GM06990 (cell line): Measurements from ENCODE around the gene ADAMTS12.
"Not testable (repeated sequence)": the region's sequence is repeated elsewhere in the genome, so short reads cannot be mapped to it uniquely, and the experiment has no call there.

Experiments
- DNase-seq: peaks from one replicate; pipeline ENCODE4 v3.0.0-alpha.2; 2011; ENCODE audit not compliant: insufficient read length; ENCODE audit errors: extremely low read depth
- H3K27me3 ChIP-seq: replicated peaks from 2 replicates; pipeline ENCODE4 v1.6.0; 2011; ENCODE audit warnings: low read length; ENCODE audit not compliant: control insufficient read depth, insufficient read depth
- H3K36me3 ChIP-seq: 2 replicates; pipeline ENCODE4 v1.5.1; 2011; ENCODE audit warnings: low read length; ENCODE audit not compliant: control insufficient read depth, insufficient read depth
- H3K4me3 ChIP-seq: replicated peaks from 2 replicates; pipeline ENCODE4 v1.5.1; 2011; ENCODE audit warnings: low read depth, mild to moderate bottlenecking, control low read depth, low read length
- TF ChIP-seq, protein P1 (sequence below): IDR thresholded peaks from 2 replicates; pipeline ENCODE4 v1.5.1; 2011; ENCODE audit warnings: low read length, control low read depth, mild to moderate bottlenecking, inconsistent platforms; ENCODE audit not compliant: insufficient read depth, poor library complexity, severe bottlenecking

The ADAMTS12 gene

GRCh38 chr5:33558489-33558888 is 333.3 kb downstream of the ADAMTS12 start:
- no peak for DNase-seq
- no peaks in the 10 kb centered on the region for H3K27me3 ChIP-seq
- TF ChIP-seq, protein P1, sequence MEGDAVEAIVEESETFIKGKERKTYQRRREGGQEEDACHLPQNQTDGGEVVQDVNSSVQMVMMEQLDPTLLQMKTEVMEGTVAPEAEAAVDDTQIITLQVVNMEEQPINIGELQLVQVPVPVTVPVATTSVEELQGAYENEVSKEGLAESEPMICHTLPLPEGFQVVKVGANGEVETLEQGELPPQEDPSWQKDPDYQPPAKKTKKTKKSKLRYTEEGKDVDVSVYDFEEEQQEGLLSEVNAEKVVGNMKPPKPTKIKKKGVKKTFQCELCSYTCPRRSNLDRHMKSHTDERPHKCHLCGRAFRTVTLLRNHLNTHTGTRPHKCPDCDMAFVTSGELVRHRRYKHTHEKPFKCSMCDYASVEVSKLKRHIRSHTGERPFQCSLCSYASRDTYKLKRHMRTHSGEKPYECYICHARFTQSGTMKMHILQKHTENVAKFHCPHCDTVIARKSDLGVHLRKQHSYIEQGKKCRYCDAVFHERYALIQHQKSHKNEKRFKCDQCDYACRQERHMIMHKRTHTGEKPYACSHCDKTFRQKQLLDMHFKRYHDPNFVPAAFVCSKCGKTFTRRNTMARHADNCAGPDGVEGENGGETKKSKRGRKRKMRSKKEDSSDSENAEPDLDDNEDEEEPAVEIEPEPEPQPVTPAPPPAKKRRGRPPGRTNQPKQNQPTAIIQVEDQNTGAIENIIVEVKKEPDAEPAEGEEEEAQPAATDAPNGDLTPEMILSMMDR, result no peak
- H3K36me3 ChIP-seq, result no peaks in the 10 kb centered on the region; the same call in 1 of the 2 replicates
- H3K4me3 ChIP-seq, result no peak overlapping the region

- Histone ChIP-seq H3K4me3 (no peak overlapping the region), H3K27me3 (no peaks in the 10 kb centered on the region), H3K36me3 (no peaks in the 10 kb centered on the region; the same call in 1 of the 2 replicates)
- TF ChIP-seq, protein P1, result no peak
- no peak for DNase-seq
Observed at GRCh38 chr5:33557605-33558004, 334.2 kb downstream of the ADAMTS12 start.

- DNase-seq, result no peak
- TF ChIP-seq, protein P1, result no peak
- H3K4me3 ChIP-seq, result no peak overlapping the region
- H3K36me3 ChIP-seq, result no peaks in the 10 kb centered on the region; the same call in 1 of the 2 replicates
- no peaks in the 10 kb centered on the region for H3K27me3 ChIP-seq
Observed at GRCh38 chr5:33556330-33557328, 335.2 kb downstream of the ADAMTS12 start.

DNA sequence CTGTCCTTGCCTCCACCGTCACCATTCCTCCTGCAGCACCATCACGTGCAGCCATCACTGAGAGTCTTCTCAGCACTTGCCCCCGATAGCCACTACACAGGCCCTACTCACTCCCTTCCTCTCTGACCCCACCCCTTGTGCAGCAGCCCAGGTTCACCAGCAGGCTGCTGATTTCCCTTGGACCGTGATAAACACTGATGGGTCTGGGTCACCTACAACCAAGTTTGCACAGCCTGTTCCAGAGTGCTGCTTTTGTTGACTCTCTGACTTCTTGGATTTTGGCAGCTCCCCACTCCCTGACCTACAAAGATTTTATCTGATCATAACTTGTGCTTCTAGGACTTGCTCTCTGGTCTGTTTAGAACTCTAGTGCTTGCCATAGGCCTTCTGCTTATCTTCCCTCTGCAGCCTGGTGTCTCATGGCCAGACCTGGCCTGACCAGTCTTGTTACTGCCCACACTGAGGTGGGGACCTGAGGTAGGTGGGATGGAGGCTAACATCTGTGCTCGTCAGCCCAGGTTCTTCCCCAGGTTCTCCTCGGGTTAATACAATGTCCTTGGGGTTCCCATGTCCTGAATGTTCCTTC is 341.7 kb downstream of the ADAMTS12 start:
- TF ChIP-seq, protein P1, result no peak
- H3K36me3 ChIP-seq, result no peaks in the 10 kb centered on the region; the same call in 1 of the 2 replicates
- H3K27me3 ChIP-seq, result no peaks in the 10 kb centered on the region
- no peak for DNase-seq
- H3K4me3 ChIP-seq, result no peak overlapping the region

DNA sequence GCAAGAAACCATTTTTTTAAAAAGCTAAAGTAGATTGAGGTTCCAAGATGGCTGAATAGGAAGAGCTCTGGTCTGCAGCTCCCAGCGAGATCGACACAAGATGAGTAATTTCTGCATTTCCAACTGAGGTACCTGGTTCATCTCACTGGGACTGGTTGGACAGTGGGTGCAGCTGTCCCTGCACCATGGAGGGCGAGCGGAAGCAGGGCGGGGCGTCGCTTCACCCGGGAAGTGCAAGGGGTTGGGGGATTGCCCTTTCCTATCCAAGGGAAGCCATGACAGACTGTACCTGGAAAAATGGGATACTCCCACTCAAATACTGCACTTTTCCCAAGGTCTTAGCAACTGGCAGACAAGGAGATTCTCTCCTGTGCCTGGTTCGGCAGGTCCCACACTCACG is 352.0 kb downstream of the ADAMTS12 start:
- not testable (repeated sequence) for H3K36me3 ChIP-seq, DNase-seq, H3K27me3 ChIP-seq, H3K4me3 ChIP-seq

DNA sequence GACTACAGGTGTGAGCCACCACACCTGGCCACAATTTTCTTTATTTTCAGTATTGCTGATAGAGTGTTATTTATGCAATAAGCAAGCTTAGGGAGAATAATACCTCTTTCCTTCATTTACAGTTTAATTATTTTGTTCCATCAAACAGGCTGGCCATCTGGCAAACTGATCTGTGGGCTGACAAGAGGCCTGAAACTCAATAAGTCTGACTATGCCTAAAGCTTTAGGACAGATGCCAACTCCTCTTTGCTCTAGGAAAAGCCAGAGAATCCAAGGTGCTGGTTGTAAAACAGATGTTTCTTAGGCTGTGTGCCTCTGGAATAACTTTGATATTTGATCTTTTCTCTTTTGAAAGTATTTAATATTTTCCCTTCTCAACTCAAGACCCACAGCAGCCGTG is 352.6 kb downstream of the ADAMTS12 start:
- DNase-seq, result no peak
- Histone ChIP-seq H3K4me3 (no peak overlapping the region), H3K27me3 (no peaks in the 10 kb centered on the region), H3K36me3 (peaks cover 2% of the 10 kb centered on the region; the same call in 1 of the 2 replicates)
- TF ChIP-seq, protein P1, result no peak
